ENCODE data around the gene RNF208. TPM values are rescaled to one million over a fixed set of nuclear protein-coding genes. Genes with fewer than 3 reads are reported as not detected.

Gene RNF208
- total RNA-seq, 2 experiments from 2014 or later: 3.4 to 4.4 TPM

DNA sequence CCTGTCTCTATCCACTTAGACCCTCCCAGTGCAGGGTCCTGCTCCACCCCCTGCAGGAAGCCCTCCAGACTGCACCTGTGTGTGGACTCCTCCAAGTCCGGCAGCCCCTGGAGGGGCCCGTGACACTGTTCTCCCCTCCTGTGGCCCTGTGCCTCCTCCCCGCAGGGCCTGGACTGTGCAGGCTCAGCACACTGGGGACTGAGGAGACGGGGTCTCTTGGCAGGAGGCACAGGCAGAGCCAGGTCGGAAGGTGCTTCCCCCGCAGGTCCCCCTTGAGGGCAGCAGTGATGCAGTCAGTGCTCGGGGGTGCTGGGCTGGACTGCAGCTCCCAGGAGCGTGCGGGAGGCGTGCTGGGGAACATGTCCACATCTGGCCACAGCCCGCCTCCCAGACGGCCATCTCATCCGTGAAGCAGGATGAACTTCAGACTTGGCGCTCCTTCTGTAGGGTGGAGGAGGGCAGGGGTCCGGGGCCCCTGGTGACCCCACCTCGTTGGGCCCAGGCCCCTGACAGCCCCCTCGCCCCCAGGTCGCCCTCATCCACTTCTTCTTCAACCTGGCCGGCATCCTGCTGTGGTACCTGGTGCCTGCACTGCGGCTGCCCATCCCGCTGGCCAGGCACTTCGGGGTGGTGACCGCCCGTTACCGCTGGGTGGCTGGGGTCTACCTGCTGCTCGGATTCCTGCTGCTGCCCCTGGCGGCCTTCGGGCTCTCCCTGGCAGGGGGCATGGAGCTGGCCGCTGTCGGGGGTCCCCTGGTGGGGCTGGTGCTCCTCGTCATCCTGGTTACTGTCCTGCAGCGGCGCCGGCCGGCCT lies 13.6 kb upstream of the RNF208 start:
- no peak overlapping the region for H3K4me3 Mint-ChIP-seq
- POLR2A ChIA-PET: interaction anchor here (1.0 kb wide), 1 partner anchor 149 kb away, joined by 4 read pairs; the partner anchor contains the start of gene MAN1B1
- no peaks in the 10 kb centered on the region for H3K9me3 Mint-ChIP-seq
- CTCF ChIA-PET: interaction anchor here (1.0 to 2.5 kb wide), 21 partner anchors 10 to 470 kb away, joined by 3 to 54 read pairs (median 6); partner anchors contain the start of genes ANAPC2, CYSRT1, MAN1B1 and NDOR1
- no peaks in the 10 kb centered on the region for H3K36me3 Mint-ChIP-seq
- intact Hi-C loops (cut with micrococcal nuclease): no loop called here
- peak overlapping the region; percentile 18 for H3K27ac Mint-ChIP-seq
- peaks cover 9% of the 10 kb centered on the region for H3K27me3 Mint-ChIP-seq
- no peak for DNase-seq
- H3K4me1 Mint-ChIP-seq (ENCODE audit: low read depth): peaks cover 9% of the 10 kb centered on the region

DNA sequence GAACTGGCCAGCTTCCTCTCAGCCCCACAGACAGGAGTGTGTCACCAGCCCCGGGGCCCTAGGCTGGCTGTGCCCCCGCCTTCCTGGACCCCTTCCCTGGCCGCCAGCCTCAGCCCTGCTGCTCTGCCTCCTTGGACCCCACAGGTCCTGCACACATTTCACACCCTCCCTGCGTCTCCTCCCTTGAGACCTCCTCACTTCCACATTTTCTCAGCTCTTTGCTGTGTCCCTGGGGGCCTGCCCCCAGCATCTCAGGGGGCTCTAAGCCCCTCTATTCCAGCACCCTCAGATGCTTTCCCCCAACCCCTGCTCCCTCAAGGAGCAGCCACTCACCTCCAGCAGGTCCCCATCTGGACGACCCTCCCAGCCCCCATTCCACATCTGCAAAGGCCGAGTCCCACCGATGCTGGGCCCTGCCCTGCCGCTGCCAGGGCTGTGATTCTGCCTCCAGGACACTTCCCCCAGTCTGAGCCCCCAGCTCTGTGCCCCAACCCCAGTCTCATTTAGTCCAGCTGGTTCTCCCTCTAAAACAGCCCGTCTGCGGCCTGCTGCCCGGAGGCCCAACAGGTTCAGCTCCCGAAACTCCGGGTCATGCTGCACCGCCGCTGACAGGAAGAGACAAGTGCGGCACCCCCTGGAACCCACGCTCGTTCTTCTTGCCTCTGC lies 12.9 kb upstream of the RNF208 start:
- intact Hi-C loops (cut with micrococcal nuclease): no loop called here
- CTCF ChIA-PET: interaction anchor here (0.6 to 2.0 kb wide), 4 partner anchors 13 to 34 kb away, joined by 3 to 5 read pairs (median 3); partner anchors contain the start of gene TPRN
- Mint-ChIP-seq H3K27me3 (peaks cover 11% of the 10 kb centered on the region), H3K36me3 (no peaks in the 10 kb centered on the region), H3K27ac (peak overlapping the region; percentile 18), H3K4me3 (no peak overlapping the region), H3K4me1 (ENCODE audit: low read depth) (peaks cover 9% of the 10 kb centered on the region), H3K9me3 (no peaks in the 10 kb centered on the region)
- POLR2A ChIA-PET: no interaction called here
- no peak for DNase-seq

DNA sequence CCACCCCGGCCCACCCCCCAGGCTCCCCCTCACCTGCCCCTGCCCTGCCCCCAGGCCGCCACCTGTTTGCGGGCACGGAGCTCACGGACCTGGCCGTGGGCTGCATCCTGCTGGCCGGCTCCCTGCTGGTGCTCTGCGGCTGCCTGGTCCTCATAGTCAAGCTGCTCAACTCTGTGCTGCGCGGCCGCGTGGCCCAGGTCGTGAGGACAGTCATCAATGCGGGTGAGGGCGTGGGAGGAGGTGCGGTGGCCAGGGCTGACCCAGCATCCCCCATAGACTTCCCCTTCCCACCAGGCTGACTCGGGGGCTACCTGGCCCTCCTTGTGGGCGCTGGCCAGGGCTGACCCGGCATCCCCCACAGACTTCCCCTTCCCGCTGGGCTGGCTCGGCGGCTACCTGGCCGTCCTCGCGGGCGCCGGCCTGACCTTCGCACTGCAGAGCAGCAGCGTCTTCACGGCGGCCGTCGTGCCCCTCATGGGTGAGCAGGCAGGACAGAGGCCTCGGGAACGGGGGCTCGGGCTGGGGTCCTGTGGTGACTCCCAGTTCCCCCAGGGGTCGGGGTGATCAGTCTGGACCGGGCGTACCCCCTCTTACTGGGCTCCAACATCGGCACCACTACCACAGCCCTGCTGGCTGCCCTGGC lies 12.1 kb upstream of the RNF208 start:
- CTCF ChIA-PET: interaction anchor here (0.6 to 1.4 kb wide), 2 partner anchors 25 to 33 kb away, joined by 3 read pairs; partner anchors contain the start of gene TPRN
- Mint-ChIP-seq H3K36me3 (no peaks in the 10 kb centered on the region), H3K27me3 (peaks cover 11% of the 10 kb centered on the region), H3K27ac (no peak overlapping the region), H3K4me1 (ENCODE audit: low read depth) (peaks cover 9% of the 10 kb centered on the region), H3K4me3 (no peak overlapping the region), H3K9me3 (no peaks in the 10 kb centered on the region)
- no peak for DNase-seq
- intact Hi-C loops (cut with micrococcal nuclease): no loop called here
- POLR2A ChIA-PET: no interaction called here

DNA sequence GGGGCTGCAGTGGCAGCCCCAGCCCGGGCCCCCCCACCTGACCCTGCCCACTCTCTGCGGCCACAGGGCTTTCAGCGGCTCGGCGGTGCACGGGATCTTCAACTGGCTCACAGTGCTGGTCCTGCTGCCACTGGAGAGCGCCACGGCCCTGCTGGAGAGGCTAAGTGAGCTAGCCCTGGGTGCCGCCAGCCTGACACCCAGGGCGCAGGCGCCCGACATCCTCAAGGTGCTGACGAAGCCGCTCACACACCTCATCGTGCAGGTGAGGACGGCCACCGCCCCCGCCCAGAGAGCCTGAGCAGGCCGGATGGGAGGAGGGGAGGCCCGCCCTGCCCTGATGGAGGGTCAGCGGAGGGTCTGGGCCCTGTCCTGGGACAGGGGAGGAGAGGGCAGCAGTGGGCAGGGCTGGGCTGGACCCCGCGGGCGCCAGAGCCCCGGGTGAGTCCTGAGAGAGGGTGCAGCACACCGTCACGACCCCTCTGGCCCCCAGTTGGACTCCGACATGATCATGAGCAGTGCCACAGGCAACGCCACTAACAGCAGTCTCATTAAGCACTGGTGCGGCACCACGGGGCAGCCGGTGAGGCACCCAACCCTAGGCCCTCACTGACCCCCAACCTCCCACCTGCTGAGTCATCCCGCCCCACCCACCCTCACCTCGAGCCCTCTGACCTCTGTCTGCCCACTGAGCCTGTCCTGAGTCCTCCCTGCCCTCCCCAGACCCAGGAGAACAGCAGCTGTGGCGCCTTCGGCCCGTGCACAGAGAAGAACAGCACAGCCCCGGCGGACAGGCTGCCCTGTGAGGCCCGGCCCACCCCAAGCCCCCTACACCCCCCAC lies 11.3 kb upstream of the RNF208 start:
- H3K27ac Mint-ChIP-seq: no peak overlapping the region
- no peaks in the 10 kb centered on the region for H3K9me3 Mint-ChIP-seq
- ChIA-PET CTCF (no interaction called here), POLR2A (no interaction called here)
- no peak overlapping the region for H3K4me3 Mint-ChIP-seq
- H3K4me1 Mint-ChIP-seq (ENCODE audit: low read depth): peaks cover 3% of the 10 kb centered on the region
- no peaks in the 10 kb centered on the region for H3K36me3 Mint-ChIP-seq
- no peak for DNase-seq
- peaks cover 11% of the 10 kb centered on the region for H3K27me3 Mint-ChIP-seq
- intact Hi-C loops (cut with micrococcal nuclease): no loop called here

DNA sequence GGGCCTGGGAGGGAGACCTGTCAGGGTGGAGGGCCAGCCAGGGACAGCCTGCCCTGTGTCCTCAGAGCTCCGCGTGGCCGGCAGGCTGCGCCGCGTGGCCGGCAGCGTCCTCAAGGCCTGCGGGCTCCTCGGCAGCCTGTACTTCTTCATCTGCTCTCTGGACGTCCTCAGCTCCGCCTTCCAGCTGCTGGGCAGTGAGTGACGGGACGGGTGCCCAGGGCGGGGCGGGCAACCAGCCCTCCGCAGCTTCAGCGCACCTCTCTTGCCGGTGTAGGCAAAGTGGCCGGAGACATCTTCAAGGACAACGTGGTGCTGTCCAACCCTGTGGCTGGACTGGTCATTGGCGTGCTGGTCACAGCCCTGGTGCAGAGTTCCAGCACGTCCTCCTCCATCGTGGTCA lies 10.5 kb upstream of the RNF208 start:
- H3K27me3 Mint-ChIP-seq: peaks cover 13% of the 10 kb centered on the region
- no peaks in the 10 kb centered on the region for H3K36me3 Mint-ChIP-seq
- peaks cover 2% of the 10 kb centered on the region for H3K4me1 Mint-ChIP-seq (ENCODE audit: low read depth)
- intact Hi-C loops (cut with micrococcal nuclease): no loop called here
- H3K27ac Mint-ChIP-seq: no peak overlapping the region
- ChIA-PET POLR2A (no interaction called here), CTCF (no interaction called here)
- H3K4me3 Mint-ChIP-seq: no peak overlapping the region
- DNase-seq: no peak
- no peaks in the 10 kb centered on the region for H3K9me3 Mint-ChIP-seq

DNA sequence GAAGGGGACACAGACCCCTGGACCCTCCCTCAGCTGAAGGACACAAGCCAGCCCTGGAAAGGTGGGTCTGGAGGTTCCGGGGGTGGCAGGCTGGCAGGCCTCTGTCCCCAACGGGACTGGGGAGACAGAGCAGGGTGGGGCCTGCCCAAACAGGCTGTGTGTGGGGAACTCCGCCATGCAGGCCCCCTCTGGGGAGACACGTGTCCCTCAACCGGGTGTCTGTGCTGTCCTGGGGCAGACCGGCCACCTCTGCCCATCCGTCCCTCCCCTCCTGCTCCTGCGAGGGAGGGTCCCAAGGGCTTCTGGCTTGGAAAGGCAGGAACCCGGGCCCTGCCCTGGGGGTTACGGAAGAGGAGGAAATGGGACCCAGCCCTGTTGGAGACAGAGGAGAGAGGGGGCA lies 10.1 kb upstream of the RNF208 start:
- peaks cover 2% of the 10 kb centered on the region for H3K4me1 Mint-ChIP-seq (ENCODE audit: low read depth)
- H3K36me3 Mint-ChIP-seq: no peaks in the 10 kb centered on the region
- no peak overlapping the region for H3K27ac Mint-ChIP-seq
- no peaks in the 10 kb centered on the region for H3K9me3 Mint-ChIP-seq
- no peak for DNase-seq
- peaks cover 13% of the 10 kb centered on the region for H3K27me3 Mint-ChIP-seq
- CTCF ChIA-PET: no interaction called here
- POLR2A ChIA-PET: no interaction called here
- no peak overlapping the region for H3K4me3 Mint-ChIP-seq
- intact Hi-C loops (cut with micrococcal nuclease): no loop called here

DNA sequence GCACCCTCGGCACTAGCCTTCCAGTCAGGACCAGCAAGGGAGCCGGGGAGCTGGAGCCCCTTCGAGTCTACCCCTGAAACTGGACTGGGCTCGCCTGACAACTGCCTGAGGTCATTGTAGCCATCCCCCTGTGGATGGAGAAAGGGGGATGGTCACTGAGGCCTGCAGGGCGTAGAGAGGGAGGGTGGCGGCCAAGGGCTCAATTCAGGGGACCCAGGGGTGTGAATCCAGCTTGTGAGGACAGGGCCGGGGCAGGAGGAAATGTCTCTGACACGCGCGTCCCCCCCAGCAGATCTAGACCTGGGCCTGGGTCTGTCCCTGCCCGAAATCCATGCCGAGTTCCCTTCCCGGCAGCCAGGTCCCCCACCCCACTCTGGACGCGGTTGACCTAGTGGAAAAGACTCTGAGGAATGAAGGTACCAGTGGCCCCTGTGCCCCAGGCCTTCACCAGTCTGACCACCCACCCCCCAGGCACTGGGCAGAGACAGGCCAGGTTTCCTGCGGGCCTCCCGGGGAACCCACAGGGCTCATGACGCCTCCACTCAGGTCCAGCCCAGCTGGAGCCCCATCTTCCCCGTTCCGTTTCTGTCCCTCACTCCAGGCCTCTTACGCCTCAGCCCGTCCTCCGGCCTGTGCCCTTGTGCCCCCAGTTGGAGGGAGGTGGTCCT lies 9.5 kb upstream of the RNF208 start:
- Mint-ChIP-seq H3K27ac (no peak overlapping the region), H3K4me1 (ENCODE audit: low read depth) (peaks cover 2% of the 10 kb centered on the region), H3K27me3 (peaks cover 13% of the 10 kb centered on the region), H3K4me3 (no peak overlapping the region), H3K9me3 (no peaks in the 10 kb centered on the region), H3K36me3 (no peaks in the 10 kb centered on the region)
- ChIA-PET CTCF (no interaction called here), POLR2A (no interaction called here)
- no peak for DNase-seq
- intact Hi-C loops (cut with micrococcal nuclease): no loop called here

DNA sequence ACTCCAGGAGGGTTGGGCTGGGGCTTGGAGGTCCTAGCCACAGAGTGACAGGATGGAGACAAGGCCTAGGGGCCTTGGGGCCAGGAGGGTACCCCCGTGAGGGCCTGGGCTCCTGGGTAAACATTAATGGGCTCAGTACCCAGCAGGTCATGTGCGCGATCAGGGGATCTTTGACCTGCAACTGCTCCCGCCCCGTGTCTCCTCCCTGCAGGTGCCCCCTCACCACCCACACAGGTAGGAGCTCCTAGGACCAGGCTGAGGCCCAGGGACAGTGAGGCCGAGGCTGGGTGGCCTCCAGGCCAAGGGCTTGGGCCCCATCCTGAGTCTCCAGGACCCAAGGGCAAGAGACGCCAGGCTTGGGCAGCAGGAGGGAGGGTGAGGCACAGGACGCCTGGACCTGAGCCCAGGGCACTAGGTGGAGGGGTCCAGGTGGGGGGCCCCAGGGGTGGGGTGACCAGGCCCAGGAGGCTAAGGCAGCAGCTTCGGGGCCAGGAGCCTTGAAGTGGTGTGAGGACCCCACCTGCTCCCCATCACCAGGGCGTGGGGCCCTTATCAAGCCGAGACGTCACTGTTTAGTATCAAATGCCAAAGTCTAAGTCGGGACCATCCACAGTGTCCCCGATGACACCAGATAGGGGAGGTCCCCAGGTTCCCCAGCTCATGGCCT lies 8.8 kb upstream of the RNF208 start, which contains the start of gene SLC34A3:
Gene SLC34A3, plus strand, starts transcription at position 197 of the 667 bp plus-strand sequence. CDS start 802 bp downstream, outside the sequence.
- Mint-ChIP-seq H3K27me3 (peaks cover 13% of the 10 kb centered on the region), H3K36me3 (no peaks in the 10 kb centered on the region), H3K9me3 (no peaks in the 10 kb centered on the region), H3K27ac (no peak within 1 kb of the TSS), H3K4me3 (no peak within 1 kb of the TSS), H3K4me1 (ENCODE audit: low read depth) (peaks cover 2% of the 10 kb centered on the region)
- intact Hi-C loops (cut with micrococcal nuclease): no loop called here
- no peak for DNase-seq
- CTCF ChIA-PET: no interaction called here
- POLR2A ChIA-PET: no interaction called here

DNA sequence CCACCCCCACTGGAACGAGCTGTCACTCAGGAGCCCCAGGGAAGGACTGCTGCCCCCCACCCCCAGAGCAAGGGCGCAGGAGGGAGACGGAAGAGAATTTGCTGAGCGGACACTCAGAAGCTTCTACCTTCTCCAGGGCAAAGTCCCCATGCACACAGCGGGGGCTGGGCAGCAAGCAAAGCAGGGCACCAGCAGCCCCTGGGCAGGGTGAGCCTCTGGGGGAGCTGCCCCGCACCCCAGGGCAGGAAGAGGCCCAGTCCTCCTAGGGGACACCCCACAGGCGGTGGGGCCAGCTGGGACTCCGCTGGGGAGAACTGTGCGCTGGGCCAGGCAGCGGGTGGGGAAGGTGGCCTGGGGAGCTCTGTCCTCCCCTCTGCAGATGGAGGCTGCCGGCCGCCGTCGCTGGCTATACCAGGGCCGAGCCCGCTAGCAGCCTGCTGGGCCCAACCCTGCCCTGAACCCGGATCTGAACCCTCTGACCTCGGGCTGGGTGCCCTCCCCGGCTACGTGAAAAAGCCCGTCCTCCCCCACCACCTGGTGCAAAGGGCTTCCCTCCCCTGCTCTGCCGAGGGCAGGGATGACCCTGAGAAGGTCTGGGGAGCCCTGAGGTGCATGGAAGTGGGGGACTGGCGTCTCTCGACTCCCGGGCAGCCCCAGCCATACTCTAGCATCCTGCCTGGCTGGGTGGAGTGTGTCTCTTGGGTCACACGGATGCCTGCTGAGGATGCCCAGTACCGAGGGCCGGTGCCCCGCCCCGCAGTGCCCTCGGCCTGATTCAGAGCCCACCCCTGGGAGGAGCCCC lies 8.1 kb upstream of the RNF208 start:
- Mint-ChIP-seq H3K27ac (no peak overlapping the region), H3K9me3 (no peaks in the 10 kb centered on the region), H3K4me1 (ENCODE audit: low read depth) (peaks cover 2% of the 10 kb centered on the region), H3K4me3 (no peak overlapping the region), H3K27me3 (peaks cover 11% of the 10 kb centered on the region), H3K36me3 (no peaks in the 10 kb centered on the region)
- no peak for DNase-seq
- ChIA-PET POLR2A (no interaction called here), CTCF (interaction anchor here (0.8 to 1.1 kb wide), 2 partner anchors 9 to 41 kb away, joined by 3 read pairs; no protein-coding TSS in a partner anchor)
- intact Hi-C loops (cut with micrococcal nuclease): no loop called here

DNA sequence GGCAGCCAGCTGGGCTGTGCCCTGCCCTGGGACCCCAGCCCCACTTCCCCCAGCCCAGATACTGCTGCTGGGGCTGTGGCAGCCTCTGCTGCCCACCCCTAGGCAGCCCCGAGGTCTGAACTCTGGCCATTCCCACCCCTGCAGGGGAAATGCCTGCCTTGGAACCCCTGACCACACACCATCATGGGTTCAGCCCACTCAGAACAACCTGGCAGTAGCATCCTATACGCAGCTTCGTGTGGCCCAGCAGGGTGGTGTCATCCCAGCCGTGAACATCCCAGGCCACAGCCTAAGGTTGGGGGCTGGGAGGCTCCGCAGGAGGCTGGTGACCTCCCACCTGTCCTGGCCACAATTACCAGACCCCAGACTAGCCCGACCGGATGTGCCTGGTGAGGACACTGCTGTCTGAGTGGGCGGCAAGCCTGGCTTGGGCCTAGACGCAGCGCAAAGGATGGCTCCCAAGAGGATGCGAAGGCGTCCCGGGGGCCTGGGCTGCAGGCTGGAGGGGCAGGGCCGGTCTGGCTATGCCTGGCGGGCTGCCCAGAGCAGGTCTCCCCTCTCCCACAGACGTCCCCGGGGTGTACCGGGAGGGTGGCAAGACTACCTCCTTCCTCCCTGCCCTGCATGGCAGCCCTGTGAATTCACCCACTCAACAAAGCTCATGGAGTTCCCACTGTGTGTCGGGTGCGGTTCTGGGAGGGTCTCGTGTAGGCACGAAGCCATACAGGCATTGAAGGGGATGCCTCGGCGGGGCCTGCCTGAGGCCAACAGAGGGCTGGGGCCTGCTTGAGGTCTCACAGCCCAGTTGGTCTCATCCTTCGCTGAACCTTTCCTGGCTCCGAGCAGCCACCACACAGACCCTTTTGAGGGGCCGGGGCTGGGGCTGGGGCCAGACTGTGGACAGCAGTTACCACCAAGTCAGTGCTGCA lies 7.2 kb upstream of the RNF208 start:
- H3K27ac Mint-ChIP-seq: no peak overlapping the region
- ChIA-PET POLR2A (no interaction called here), CTCF (interaction anchor here (0.8 to 3.5 kb wide), 3 partner anchors 10 to 111 kb away, joined by 3 to 16 read pairs (median 3); no protein-coding TSS in a partner anchor)
- no peaks in the 10 kb centered on the region for H3K9me3 Mint-ChIP-seq
- DNase-seq: no peak
- H3K36me3 Mint-ChIP-seq: no peaks in the 10 kb centered on the region
- intact Hi-C loops (cut with micrococcal nuclease): no loop called here
- peaks cover 5% of the 10 kb centered on the region for H3K27me3 Mint-ChIP-seq
- peaks cover 2% of the 10 kb centered on the region for H3K4me1 Mint-ChIP-seq (ENCODE audit: low read depth)
- H3K4me3 Mint-ChIP-seq: no peak overlapping the region

Data from activated CD4-positive, alpha-beta memory T cell treated with anti-CD3 and anti-CD28 coated beads for 36 hours (primary cell).